HUES6 (cell line): ENCODE results near the gene FOXB2.
A peak's percentile ranks its signal among the peaks of the same experiment; 100 is the strongest.

Source experiments
- H3K27ac ChIP-seq: 2 replicates; pipeline ENCODE4 v1.7.0; 2013; ENCODE audit warnings: low read depth, mild to moderate bottlenecking, low read length, inconsistent platforms
- H3K27me3 ChIP-seq: 2 replicates; pipeline ENCODE4 v1.6.1; 2013; ENCODE audit warnings: low read length; ENCODE audit not compliant: control insufficient read depth, insufficient read depth
- H3K36me3 ChIP-seq: 2 replicates; pipeline ENCODE4 v1.6.1; 2013; ENCODE audit warnings: low read length; ENCODE audit not compliant: control insufficient read depth, insufficient read depth
- H3K4me1 ChIP-seq: 2 replicates; pipeline ENCODE4 v1.6.1; 2013; ENCODE audit warnings: low read length; ENCODE audit not compliant: control insufficient read depth, insufficient read depth
- H3K4me3 ChIP-seq: 2 replicates; pipeline ENCODE4 v1.5.1; 2013; ENCODE audit warnings: low read depth, low read length
- H3K9ac ChIP-seq: one replicate; pipeline ENCODE4 v1.6.1; 2013; ENCODE audit warnings: mild to moderate bottlenecking, low read length
- H3K9me3 ChIP-seq: 2 replicates; pipeline ENCODE4 v1.6.1; 2013; ENCODE audit warnings: low read depth, low read length; ENCODE audit not compliant: control insufficient read depth, insufficient read depth

The FOXB2 gene

GRCh38 chr9:77000330-77000729 lies 19.1 kb upstream of the FOXB2 start:
- Histone ChIP-seq H3K36me3 (no peaks in the 10 kb centered on the region), H3K4me1 (no peaks in the 10 kb centered on the region)

GRCh38 chr9:77003366-77003765 lies 16.1 kb upstream of the FOXB2 start:
- Histone ChIP-seq H3K4me3 (no peak overlapping the region), H3K27me3 (no peaks in the 10 kb centered on the region), H3K27ac (no peak overlapping the region), H3K9ac (no peak overlapping the region), H3K36me3 (no peaks in the 10 kb centered on the region), H3K9me3 (no peaks in the 10 kb centered on the region), H3K4me1 (no peaks in the 10 kb centered on the region)

More at GRCh38 chr9:77000330-77000729, 19.1 kb upstream of the FOXB2 start:
- no peak overlapping the region for H3K9ac ChIP-seq
- no peaks in the 10 kb centered on the region for H3K9me3 ChIP-seq
- no peak overlapping the region for H3K4me3 ChIP-seq
- no peaks in the 10 kb centered on the region for H3K27me3 ChIP-seq
- H3K27ac ChIP-seq, result no peak overlapping the region

GRCh38 chr9:77005216-77005615 lies 14.2 kb upstream of the FOXB2 start:
- H3K4me3 ChIP-seq, result no peak overlapping the region
- no peaks in the 10 kb centered on the region for H3K9me3 ChIP-seq
- no peak overlapping the region for H3K27ac ChIP-seq
- no peaks in the 10 kb centered on the region for H3K36me3 ChIP-seq
- H3K9ac ChIP-seq, result no peak overlapping the region
- peaks cover 3% of the 10 kb centered on the region; the same call in 1 of the 2 replicates for H3K27me3 ChIP-seq
- H3K4me1 ChIP-seq, result no peaks in the 10 kb centered on the region

- no peak overlapping the region for H3K27ac ChIP-seq
- H3K4me1 ChIP-seq, result peaks cover 19% of the 10 kb centered on the region
- no peak overlapping the region for H3K9ac ChIP-seq
- no peaks in the 10 kb centered on the region for H3K9me3 ChIP-seq
- no peaks in the 10 kb centered on the region for H3K36me3 ChIP-seq
- peaks cover 56% of the 10 kb centered on the region for H3K27me3 ChIP-seq
- H3K4me3 ChIP-seq, result no peak overlapping the region
Measured at GRCh38 chr9:77010527-77010926, 8.9 kb upstream of the FOXB2 start.

- no peaks in the 10 kb centered on the region for H3K36me3 ChIP-seq
- H3K9ac ChIP-seq, result peak overlapping the region; percentile 81
- H3K9me3 ChIP-seq, result no peaks in the 10 kb centered on the region
- peaks cover 72% of the 10 kb centered on the region for H3K27me3 ChIP-seq
- H3K27ac ChIP-seq, result peak overlapping the region; percentile 55; the same call in 1 of the 2 replicates
- H3K4me3 ChIP-seq, result peak overlapping the region; percentile 61
- H3K4me1 ChIP-seq, result peaks cover 30% of the 10 kb centered on the region
Measured at GRCh38 chr9:77011973-77012821, 7.3 kb upstream of the FOXB2 start.

- peaks cover 40% of the 10 kb centered on the region for H3K4me1 ChIP-seq
- H3K9me3 ChIP-seq, result no peaks in the 10 kb centered on the region
- H3K27me3 ChIP-seq, result peaks cover 84% of the 10 kb centered on the region
- no peaks in the 10 kb centered on the region for H3K36me3 ChIP-seq
- no peak overlapping the region for H3K9ac ChIP-seq
- no peak overlapping the region for H3K27ac ChIP-seq
- H3K4me3 ChIP-seq, result peak overlapping the region; percentile 70; the same call in 1 of the 2 replicates
Measured at GRCh38 chr9:77013206-77013931, 6.1 kb upstream of the FOXB2 start.

- peak overlapping the region; percentile 70; the same call in 1 of the 2 replicates for H3K4me3 ChIP-seq
- peaks cover 91% of the 10 kb centered on the region for H3K27me3 ChIP-seq
- H3K27ac ChIP-seq, result no peak overlapping the region
- H3K9ac ChIP-seq, result no peak overlapping the region
- H3K4me1 ChIP-seq, result peaks cover 40% of the 10 kb centered on the region
- no peaks in the 10 kb centered on the region for H3K36me3 ChIP-seq
- H3K9me3 ChIP-seq, result no peaks in the 10 kb centered on the region
Measured at GRCh38 chr9:77013932-77014596, 5.4 kb upstream of the FOXB2 start.

GRCh38 chr9:77014597-77015263 lies 4.7 kb upstream of the FOXB2 start:
- peaks cover 40% of the 10 kb centered on the region for H3K4me1 ChIP-seq
- no peaks in the 10 kb centered on the region for H3K9me3 ChIP-seq
- H3K9ac ChIP-seq, result no peak overlapping the region
- H3K4me3 ChIP-seq, result peak overlapping the region; percentile 70; the same call in 1 of the 2 replicates
- H3K36me3 ChIP-seq, result no peaks in the 10 kb centered on the region
- peaks cover 98% of the 10 kb centered on the region for H3K27me3 ChIP-seq
- no peak overlapping the region for H3K27ac ChIP-seq

- H3K9me3 ChIP-seq, result no peaks in the 10 kb centered on the region
- peak overlapping the region; percentile 70; the same call in 1 of the 2 replicates for H3K4me3 ChIP-seq
- no peak overlapping the region for H3K27ac ChIP-seq
- H3K27me3 ChIP-seq, result peaks cover 99% of the 10 kb centered on the region
- no peak overlapping the region for H3K9ac ChIP-seq
- H3K4me1 ChIP-seq, result peaks cover 40% of the 10 kb centered on the region
- H3K36me3 ChIP-seq, result no peaks in the 10 kb centered on the region
Measured at GRCh38 chr9:77015327-77016048, 4.0 kb upstream of the FOXB2 start.

GRCh38 chr9:77016121-77016525 lies 3.3 kb upstream of the FOXB2 start:
- H3K4me3 ChIP-seq, result peak overlapping the region; percentile 70; the same call in 1 of the 2 replicates
- H3K4me1 ChIP-seq, result peaks cover 40% of the 10 kb centered on the region
- H3K9me3 ChIP-seq, result no peaks in the 10 kb centered on the region
- H3K36me3 ChIP-seq, result no peaks in the 10 kb centered on the region
- no peak overlapping the region for H3K27ac ChIP-seq
- H3K9ac ChIP-seq, result no peak overlapping the region
- H3K27me3 ChIP-seq, result peaks cover 99% of the 10 kb centered on the region
